GM18511 (cell line): ENCODE results near the gene TTC33.
A peak's percentile ranks its signal among the peaks of the same experiment; 100 is the strongest.

Experiments
- ATAC-seq: cut with Tn5 transposase; IDR thresholded peaks from one replicate; pipeline ENCODE4 v1.9.1; 2021; ENCODE audit warnings: mild to moderate bottlenecking, moderate library complexity; ENCODE audit not compliant: unreplicated experiment

The TTC33 gene

DNA sequence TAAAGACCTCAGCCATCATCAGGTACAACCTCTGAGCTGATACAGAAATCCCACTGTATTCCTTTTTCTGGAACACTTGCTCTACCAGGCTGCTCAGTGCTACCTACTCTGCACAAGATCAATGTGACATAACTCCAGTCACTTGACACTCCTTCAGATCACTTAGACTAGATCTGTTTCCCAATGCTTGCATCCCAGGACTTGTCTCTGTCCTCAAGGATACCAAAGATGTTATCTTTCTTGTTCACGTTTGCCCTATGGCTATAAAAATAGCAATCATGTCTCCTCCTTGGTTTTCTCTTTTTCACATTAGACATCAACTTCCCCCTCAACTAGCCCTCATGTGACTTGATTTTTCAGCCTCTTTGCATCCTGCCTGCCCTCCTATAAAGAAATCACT is 264.1 kb downstream of the TTC33 start:
- no peak for ATAC-seq

- ATAC-seq = peak; percentile 60
Measured at GRCh38 chr5:40490464-40491111, 265.2 kb downstream of the TTC33 start.

DNA sequence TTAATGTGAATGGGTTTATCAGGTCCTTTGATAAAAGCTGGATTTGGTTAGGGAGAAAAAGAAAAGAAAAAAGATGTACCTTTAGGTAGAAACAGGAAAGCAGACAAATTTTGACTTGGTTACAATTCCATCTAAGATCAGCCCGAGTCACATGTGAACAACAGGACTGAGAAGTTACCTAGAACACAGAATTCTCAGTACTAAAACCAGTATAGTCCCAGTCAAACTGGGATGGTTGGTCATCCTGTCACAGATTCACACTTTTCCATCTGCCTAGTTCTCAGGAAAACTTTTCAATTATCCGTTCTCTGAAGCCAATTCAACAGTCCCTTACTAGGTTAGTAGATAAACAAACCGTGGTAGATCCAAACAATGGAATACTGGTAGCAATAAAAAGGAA is 266.3 kb downstream of the TTC33 start:
- no peak for ATAC-seq

- ATAC-seq = peak; percentile 52
Measured at GRCh38 chr5:40486437-40487275, 269.1 kb downstream of the TTC33 start.

DNA sequence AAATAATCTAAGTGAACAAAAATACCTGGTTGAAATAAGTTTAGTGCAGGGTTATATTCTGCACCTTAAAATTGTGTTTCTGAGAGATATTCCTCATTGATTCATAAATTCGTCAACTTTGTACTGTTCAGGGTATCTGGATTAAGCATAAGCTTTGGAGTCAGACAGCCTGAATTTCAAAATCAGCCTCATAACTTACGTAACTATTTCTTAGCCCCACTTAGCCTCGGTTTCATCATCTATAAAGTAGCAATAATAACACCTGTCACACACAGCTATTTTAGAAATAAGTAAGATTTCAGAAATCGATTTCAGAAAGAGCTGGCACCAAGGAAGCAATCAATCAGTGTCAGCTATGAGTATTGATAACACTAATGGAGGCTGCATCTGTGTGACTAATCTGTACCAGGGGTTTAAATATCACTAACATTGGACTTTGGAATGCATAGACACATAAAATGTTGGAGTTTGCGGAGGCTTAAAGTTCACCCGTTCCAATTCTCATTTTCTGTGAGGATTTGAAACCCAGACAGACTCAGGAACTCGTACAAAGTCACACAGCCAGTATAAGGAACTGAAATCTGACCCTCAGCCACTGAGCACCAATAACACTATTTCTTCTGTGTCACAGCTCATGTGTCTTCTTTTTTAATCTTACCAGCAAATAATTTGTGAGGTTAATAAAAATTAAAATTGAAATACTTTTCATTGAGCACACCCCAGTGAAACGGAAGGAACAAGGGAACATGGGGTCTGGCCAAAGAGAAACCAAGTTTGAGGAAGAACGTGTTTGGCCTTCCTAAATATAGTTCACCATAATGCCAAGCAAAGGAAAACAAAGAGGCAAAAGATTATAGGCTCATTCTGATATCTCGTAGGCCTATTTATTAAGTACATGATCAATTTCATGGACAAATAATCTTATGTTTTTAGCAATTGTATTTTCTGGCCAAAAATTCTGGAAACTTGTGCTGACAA is 270.5 kb downstream of the TTC33 start:
- peak; percentile 58 for ATAC-seq

DNA sequence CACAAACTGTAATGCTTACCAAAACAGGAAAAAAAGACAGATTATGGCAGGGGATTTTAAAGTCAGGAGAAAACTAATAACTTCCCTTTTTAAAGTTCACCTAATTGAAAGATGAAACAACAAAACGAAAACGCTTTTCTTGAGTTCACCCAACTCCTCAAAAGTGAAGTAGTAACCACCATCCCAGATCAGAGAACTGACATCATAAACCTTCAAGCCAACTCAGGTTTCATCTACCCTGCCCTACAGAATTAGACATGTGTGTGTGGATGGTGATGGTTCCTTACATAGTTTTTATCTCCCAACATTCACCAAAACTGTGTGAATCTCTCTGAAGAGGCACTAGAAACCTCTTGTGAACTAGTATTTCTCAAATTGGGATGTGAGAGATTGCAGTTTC is 271.3 kb downstream of the TTC33 start:
- peak; percentile 42 for ATAC-seq

DNA sequence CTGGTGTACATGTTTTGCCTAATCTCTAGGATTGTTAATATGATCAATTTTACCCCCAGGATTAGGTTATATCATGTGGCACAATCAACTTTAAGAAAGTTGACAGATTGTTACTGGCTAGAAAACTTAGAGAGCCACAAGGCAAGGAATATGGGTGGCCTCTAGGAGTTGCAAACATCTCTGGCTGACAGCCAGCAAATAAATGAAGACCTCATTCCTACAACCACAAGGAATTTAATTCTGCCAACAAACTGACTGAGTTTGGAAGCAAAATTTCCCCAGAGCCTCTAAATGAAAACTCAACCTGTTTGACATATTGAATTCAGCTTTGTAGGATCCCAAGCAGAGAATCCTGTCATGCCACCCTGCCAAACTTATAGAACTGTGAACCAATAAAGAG is 272.4 kb downstream of the TTC33 start:
- ATAC-seq = no peak

GRCh38 chr5:40481241-40481640 is 274.5 kb downstream of the TTC33 start:
- no peak for ATAC-seq

DNA sequence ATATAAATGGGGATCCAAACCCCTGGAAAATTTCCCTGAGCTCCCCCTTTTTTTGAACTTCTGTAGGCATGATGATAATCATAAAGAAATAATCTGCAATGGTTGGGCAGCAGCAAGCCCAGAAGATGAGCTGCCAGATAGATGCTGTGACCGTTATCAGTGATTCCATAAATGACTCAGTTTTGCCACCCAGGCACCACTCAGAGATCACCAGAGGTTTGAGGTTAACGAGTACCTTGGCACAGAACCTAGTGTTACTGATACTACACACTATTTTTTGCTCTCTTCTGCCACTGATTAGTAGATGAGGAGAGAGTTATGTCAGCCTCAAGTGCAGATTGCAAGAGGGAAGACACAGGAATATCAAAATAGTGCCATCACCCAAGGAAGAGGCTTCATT is 275.4 kb downstream of the TTC33 start:
- peak; percentile 64 for ATAC-seq

DNA sequence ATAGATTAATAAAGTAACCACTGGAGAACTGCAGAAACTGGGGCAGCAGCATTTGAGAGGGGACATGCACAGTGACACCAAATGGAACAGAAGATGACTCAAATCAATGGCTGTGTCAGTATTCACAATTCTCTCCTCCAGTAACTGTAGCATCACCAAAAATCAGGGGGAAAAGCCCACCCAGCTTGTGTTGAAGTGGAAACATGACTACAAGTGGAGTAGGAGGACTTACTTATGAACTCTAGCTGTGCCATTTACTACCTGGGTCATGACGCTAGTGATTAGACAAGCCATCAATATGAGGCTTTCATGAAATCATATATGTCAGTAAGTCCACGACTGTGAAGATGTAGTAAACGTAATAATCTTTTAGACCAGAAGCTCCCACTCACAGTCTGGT is 275.8 kb downstream of the TTC33 start:
- ATAC-seq = peak; percentile 1

DNA sequence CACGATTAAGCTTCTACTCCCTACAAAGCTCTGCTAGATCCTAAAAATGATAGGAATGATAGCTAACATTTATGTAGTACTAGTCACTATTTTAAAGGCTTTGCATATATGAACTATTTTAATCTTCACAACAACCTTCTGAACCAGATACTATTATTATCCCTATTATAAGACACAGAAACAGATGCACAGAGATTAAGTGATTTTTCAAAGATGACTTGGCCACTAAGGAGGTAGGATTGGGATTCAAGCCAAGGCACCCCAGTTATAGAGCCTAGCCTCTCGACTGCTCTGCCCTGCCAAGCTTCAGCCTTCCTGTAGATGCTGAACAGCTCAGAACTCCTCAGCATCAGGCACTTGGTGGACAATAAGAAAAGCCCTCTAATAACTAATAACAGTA is 277.0 kb downstream of the TTC33 start:
- ATAC-seq = no peak

DNA sequence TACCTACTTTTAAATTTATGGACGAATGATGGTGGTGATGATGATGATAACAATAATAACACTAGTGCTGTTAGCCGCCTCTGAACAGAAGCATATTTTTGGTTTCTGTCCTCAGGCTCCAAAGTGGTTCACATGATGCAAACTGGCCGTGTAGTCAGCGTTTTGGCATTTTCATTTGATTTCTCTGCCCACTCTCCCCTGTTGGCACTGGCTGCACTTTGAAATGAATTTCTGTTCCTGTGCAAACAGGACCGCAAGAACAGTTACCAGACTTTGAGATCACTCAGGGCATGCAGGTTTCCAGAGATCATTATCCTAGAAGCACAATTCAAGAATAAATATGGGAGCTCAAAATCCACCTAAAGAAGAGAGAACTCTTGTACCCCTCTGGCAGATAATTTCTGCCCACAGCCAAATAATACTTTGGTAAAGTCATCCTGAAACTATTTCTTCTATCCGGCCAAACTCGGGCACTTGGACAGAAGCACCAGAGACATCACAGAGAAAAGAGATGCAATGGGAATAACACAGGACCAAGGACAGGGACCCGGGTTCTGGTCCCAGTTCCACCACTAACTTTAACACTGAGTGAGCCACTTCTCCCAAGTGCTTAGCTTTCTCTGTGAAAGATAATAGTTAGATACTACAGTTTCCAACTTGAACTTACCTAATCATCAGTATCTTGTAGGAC is 277.8 kb downstream of the TTC33 start:
- no peak for ATAC-seq

DNA sequence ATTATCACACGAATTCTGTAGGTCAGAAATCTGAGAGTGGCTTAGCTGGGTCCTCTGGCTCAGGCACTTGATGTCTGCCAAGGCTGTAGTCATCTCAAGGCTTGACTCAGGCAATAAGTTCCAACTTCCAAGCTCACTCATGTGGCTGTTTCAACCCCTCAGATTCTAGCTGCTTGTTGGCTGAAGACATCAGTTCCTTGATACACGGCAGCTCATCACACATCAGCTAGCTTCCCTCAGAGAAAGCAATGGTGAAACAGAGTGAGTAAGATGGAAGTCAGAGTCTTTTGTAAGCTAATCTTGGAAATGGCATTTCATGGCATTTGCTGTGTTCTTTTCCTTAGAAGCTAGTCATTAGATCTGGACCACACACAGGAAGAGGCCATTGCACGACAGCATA is 280.2 kb downstream of the TTC33 start:
- ATAC-seq = no peak

DNA sequence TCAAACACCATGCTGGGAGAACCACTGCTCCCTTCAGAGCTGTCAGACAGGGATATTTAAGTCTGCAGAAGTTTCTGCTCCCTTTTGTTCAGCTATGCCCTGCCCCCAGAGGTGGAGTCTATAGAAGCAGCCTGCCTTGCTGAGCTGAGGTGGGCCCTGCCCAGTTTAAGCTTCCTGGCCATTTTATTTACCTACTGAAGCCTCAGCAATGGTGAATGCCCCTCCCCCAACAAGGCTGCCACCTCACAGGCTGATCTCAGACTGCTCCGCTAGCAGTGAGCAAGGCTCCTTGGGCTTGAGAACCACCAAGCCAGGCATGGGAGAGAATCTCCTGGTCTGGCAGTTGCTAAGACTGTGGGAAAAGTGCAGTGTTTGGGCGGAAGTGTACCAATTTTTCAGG is 281.5 kb downstream of the TTC33 start:
- ATAC-seq = no peak

DNA sequence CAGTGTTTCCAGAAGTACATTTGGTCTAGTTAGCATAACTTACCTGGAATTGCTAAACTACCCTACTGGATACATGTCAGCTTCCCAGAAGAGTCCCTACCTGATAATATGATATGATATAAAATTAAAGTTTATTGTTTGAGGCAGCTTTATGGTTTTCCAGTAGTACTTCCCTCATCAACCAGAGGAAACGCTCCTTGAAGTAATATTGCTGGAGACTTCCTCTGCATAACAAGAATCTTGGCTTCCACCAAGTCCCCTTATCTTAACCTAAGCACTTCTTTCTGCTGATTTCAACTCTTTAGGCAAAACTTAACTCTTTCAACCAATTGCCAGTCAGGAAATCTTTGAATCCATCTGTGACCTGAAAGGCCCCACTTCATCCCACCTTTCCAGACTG is 290.3 kb downstream of the TTC33 start:
- no peak for ATAC-seq

- no peak for ATAC-seq
Measured at GRCh38 chr5:40464511-40464910, 291.2 kb downstream of the TTC33 start.
